Activated B cell treated with CpG ODN at 0.5 μM for 24 hours (primary cell): Measurements from ENCODE around the gene NPC2. TPM values are rescaled to one million over a fixed set of nuclear protein-coding genes. Genes with fewer than 3 reads are reported as not detected.

Experiments
- ATAC-seq: fragments of 200-7000 bp; cut with Tn5 transposase; one replicate; pipeline ENCODE4 v1.10.0; 2021; ENCODE audit warnings: low read depth, mild to moderate bottlenecking, moderate library complexity
- CTCF ChIA-PET: fragments of 350-600 bp; sonication (Branson Sonifier 250); formaldehyde crosslinking; loops from one replicate; lab custom pipeline; 2021; ENCODE audit warnings: antibody characterized with exemption; lab: Charles Lee
- POLR2A ChIA-PET: fragments of 350-600 bp; sonication (Branson Sonifier 250); formaldehyde crosslinking; loops from one replicate; lab custom pipeline; 2021; ENCODE audit warnings: antibody characterized with exemption; lab: Charles Lee
- DNase-seq: peaks from one replicate; pipeline ENCODE4 v3.0.0; 2022
- H3K27ac Mint-ChIP-seq: one replicate; pipeline ENCODE4 v1.8.0; 2020; ENCODE audit warnings: mixed read lengths
- H3K27me3 Mint-ChIP-seq: one replicate; pipeline ENCODE4 v1.8.0; 2021; ENCODE audit warnings: mixed read lengths
- H3K36me3 Mint-ChIP-seq: one replicate; pipeline ENCODE4 v1.8.0; 2021; ENCODE audit warnings: low read depth, mixed read lengths
- H3K4me1 Mint-ChIP-seq: one replicate; pipeline ENCODE4 v1.8.0; 2021; ENCODE audit warnings: mixed read lengths
- H3K4me3 Mint-ChIP-seq: one replicate; pipeline ENCODE4 v1.8.0; 2020; ENCODE audit warnings: mild to moderate bottlenecking, mixed read lengths
- H3K9me3 Mint-ChIP-seq: one replicate; pipeline ENCODE4 v1.8.0; 2020; ENCODE audit warnings: mixed read lengths
- intact Hi-C: fragments of 100-400 bp; cut with micrococcal nuclease; formaldehyde crosslinking; loops from one replicate; pipeline ENCODE4 v1.15.1; 2024
- total RNA-seq: library from RNA; stranded (reverse); gene quantifications from 2 replicates; pipeline ENCODE4 v1.2.3, GENCODE V29; 2022
- TF ChIP-seq, protein P1 (sequence below): fragments of 200-600 bp; IDR thresholded peaks from one replicate; pipeline ENCODE4 v1.8.0; 2022; ENCODE audit warnings: antibody characterized with exemption, mild to moderate bottlenecking

Gene NPC2
- total RNA-seq, 1 donor from 2014 or later, result 69.4 TPM

DNA sequence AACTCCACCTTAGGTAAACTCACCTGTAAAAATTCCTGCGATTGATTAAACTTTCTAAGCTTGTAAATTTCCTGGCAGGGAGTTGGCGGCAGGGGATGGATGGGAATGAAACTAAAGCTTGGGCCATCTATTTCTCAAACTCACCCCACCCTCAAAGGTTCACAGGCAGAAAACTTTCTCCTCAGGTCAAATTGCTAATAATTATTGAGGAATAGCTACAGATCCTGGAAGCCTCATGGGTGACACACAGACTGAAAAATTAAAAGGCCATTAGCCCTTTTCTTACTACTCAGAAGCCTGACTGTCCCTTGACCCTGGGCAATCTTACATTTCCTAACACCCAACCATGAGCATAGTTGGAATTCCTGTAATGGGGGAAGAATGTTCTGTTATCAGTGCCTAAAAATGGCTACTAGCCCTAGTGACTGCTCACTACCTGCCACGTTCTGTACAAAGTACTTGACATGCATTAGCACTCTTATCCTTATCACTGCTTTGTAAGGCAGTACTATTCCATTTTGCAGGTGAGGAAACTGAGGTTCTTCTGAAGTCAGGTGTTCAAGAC, 54.7 kb downstream of the NPC2 start:
- POLR2A ChIA-PET, result no interaction called here
- Mint-ChIP-seq H3K27me3 (peaks cover 27% of the 10 kb centered on the region), H3K9me3 (no peaks in the 10 kb centered on the region), H3K4me3 (no peak overlapping the region), H3K36me3 (no peaks in the 10 kb centered on the region), H3K27ac (no peak overlapping the region), H3K4me1 (no peaks in the 10 kb centered on the region)
- TF ChIP-seq, protein P1, sequence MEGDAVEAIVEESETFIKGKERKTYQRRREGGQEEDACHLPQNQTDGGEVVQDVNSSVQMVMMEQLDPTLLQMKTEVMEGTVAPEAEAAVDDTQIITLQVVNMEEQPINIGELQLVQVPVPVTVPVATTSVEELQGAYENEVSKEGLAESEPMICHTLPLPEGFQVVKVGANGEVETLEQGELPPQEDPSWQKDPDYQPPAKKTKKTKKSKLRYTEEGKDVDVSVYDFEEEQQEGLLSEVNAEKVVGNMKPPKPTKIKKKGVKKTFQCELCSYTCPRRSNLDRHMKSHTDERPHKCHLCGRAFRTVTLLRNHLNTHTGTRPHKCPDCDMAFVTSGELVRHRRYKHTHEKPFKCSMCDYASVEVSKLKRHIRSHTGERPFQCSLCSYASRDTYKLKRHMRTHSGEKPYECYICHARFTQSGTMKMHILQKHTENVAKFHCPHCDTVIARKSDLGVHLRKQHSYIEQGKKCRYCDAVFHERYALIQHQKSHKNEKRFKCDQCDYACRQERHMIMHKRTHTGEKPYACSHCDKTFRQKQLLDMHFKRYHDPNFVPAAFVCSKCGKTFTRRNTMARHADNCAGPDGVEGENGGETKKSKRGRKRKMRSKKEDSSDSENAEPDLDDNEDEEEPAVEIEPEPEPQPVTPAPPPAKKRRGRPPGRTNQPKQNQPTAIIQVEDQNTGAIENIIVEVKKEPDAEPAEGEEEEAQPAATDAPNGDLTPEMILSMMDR, result no peak
- DNase-seq (no peak), ATAC-seq (no peak)
- intact Hi-C loops, result no loop called here
- CTCF ChIA-PET, result no interaction called here

DNA sequence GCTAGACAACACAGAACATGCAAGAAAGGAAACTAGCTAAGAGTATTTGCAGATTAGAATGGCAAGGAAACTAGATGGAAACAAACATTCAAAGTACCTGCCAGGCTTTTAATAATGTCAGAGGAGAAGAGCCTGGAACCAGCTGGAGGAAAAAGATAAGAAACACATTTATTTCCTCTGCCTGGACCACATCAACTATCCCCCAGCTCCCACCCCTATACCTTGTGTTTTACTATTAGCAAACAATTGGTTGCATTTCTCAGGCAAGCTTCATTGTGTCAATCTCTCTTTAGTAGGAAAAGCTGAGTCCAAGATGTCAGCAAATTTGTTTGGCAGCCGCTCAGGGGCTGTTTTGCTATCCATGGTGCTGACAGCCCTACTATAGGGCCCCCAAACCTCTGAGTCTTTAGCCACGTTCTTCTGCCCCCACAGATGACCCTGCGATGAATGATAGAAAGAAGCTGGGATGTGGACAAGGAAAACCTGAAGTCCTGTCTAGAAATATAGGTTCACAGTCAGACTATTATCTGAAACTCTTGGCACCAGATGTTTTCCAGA, 55.5 kb downstream of the NPC2 start:
- POLR2A ChIA-PET, result no interaction called here

DNA sequence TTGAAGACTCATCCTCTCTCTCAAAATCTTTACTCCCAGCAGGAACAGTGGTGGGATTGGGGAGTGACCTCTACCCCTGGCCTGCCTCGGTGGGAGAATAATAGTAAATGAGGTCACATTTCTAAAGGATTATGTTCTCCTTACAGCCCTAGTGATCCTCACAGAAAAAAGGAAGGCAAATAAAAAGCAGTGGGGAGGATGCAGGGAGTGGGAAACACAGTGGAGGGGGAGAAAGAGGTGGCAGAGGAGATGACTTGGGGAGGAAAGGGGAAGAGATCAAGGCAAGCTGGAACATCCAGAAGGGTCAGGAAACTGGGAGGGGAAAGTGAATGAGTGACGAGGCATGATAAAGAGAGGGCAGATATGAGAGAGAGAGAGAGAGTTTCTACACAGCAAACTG, 58.8 kb downstream of the NPC2 start:
- Mint-ChIP-seq H3K4me1 (no peaks in the 10 kb centered on the region), H3K36me3 (no peaks in the 10 kb centered on the region), H3K27me3 (peaks cover 30% of the 10 kb centered on the region), H3K27ac (no peak overlapping the region), H3K9me3 (no peaks in the 10 kb centered on the region), H3K4me3 (no peak overlapping the region)
- DNase-seq (no peak), ATAC-seq (no peak)
- TF ChIP-seq, protein P1, result no peak
- intact Hi-C loops, result no loop called here
- POLR2A ChIA-PET, result no interaction called here
- CTCF ChIA-PET, result no interaction called here

More for the DNA sequence above, 55.5 kb downstream of the NPC2 start:
- CTCF ChIA-PET, result no interaction called here
- Mint-ChIP-seq H3K36me3 (no peaks in the 10 kb centered on the region), H3K4me1 (no peaks in the 10 kb centered on the region), H3K9me3 (no peaks in the 10 kb centered on the region), H3K27ac (no peak overlapping the region), H3K27me3 (peaks cover 25% of the 10 kb centered on the region), H3K4me3 (no peak overlapping the region)
- intact Hi-C loops, result no loop called here
- TF ChIP-seq, protein P1, result no peak
- ATAC-seq (no peak), DNase-seq (no peak)

DNA sequence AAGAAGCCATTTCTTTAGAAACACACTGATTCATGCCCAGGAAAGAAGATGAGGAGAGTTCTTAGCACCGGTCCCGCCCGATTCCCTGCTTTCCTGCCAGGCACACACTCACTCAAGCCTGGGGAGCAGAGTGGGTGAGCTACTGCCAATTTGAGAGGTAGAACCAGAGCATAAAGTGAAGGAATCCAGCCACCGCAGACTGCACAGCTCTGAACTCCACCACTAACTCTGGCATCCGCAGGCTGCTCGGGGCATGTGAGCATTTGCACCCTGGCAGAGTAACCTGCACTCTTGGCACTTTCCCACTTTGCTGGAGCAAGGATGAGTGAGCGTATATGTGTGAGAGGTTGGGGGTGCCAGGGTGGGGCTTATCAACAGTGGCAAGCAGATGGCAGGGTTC, 63.1 kb downstream of the NPC2 start:
- DNase-seq (no peak), ATAC-seq (no peak)
- ChIA-PET POLR2A (no interaction called here), CTCF (no interaction called here)
- Mint-ChIP-seq H3K27me3 (peaks cover 31% of the 10 kb centered on the region), H3K4me3 (no peak overlapping the region), H3K4me1 (peaks cover 2% of the 10 kb centered on the region), H3K27ac (no peak overlapping the region), H3K36me3 (no peaks in the 10 kb centered on the region), H3K9me3 (no peaks in the 10 kb centered on the region)
- TF ChIP-seq, protein P1, result no peak
- intact Hi-C loops, result no loop called here

Other genes starting within 250 kb of the NPC2 start
- gene ABCD4, start 190.4 kb downstream of the NPC2 start, total RNA-seq, result 58.2 and 78.4 TPM in 2 replicates
- gene VRTN, start 144.8 kb downstream of the NPC2 start, total RNA-seq, result not detected in 2 replicates
- gene SYNDIG1L, start 67.1 kb downstream of the NPC2 start, total RNA-seq, result not detected in 2 replicates
- gene ISCA2, start 460 bp upstream of the NPC2 start, total RNA-seq, result 35.0 and 35.3 TPM in 2 replicates
- gene LTBP2, start 118.9 kb upstream of the NPC2 start, total RNA-seq, result 0.07 and 0.11 TPM in 2 replicates
- gene AREL1, start 219.8 kb upstream of the NPC2 start, total RNA-seq, result 46.5 and 49.7 TPM in 2 replicates
- 49.4 and 49.5 TPM in 2 replicates for gene FCF1, start 219.8 kb upstream of the NPC2 start, total RNA-seq